B cell (primary cell): ENCODE measurements around the gene EXOSC10. TPM values are rescaled to one million over a fixed set of nuclear protein-coding genes. Genes with fewer than 3 reads are reported as not detected.
"Not testable (repeated sequence)": the region's sequence is repeated elsewhere in the genome, so short reads cannot be mapped to it uniquely, and the experiment has no call there.

Experiments
- ATAC-seq: fragments of 200-7000 bp; cut with Tn5 transposase; one replicate; pipeline ENCODE4 v1.10.0; 2021; ENCODE audit warnings: low read depth, mild to moderate bottlenecking, moderate number of reproducible peaks, moderate library complexity
- CTCF ChIA-PET: fragments of 350-600 bp; sonication (Branson Sonifier 250); formaldehyde crosslinking; loops from one replicate; lab custom pipeline; 2021; ENCODE audit warnings: antibody characterized with exemption, inconsistent platforms; lab: Charles Lee
- POLR2A ChIA-PET: fragments of 350-600 bp; sonication (Branson Sonifier 250); formaldehyde crosslinking; loops from one replicate; lab custom pipeline; 2021; ENCODE audit warnings: antibody characterized with exemption; lab: Charles Lee
- DNase-seq: peaks from one replicate; pipeline ENCODE4 v3.0.0; 2013
- H2AFZ ChIP-seq: 2 replicates; pipeline ENCODE4 v1.6.1; 2012; ENCODE audit warnings: mild to moderate bottlenecking, low read depth, low read length; ENCODE audit not compliant: insufficient read depth, poor library complexity, severe bottlenecking
- H3K27ac ChIP-seq, 2 donors: 1 replicate in 1 of 2; 2 replicates in 1 of 2; pipeline ENCODE4 v1.5.1; 2012 to 2013; ENCODE audit warnings: low read length in 2 of 2, mild to moderate bottlenecking in 2 of 2, moderate library complexity in 1 of 2
- H3K27me3 ChIP-seq, 4 experiments: fragments of 200-600 bp in 1 of 4; sonication (generic) in 1 of 4; replicated peaks in 1 of 4; 1 replicate in 2 of 4; 2 replicates in 2 of 4; pipeline versions ENCODE4 v1.6.1 to v1.7.0; 2013 to 2016; ENCODE audit warnings: low read length in 3 of 4, mild to moderate bottlenecking in 2 of 4, mixed read lengths in 1 of 4, moderate library complexity in 1 of 4; ENCODE audit not compliant: insufficient read depth in 4 of 4, control insufficient read depth in 3 of 4; ENCODE audit errors: control extremely low read depth in 1 of 4
- H3K36me3 ChIP-seq, 2 experiments: replicated peaks in 1 of 2; 1 replicate in 1 of 2; 2 replicates in 1 of 2; pipeline versions ENCODE4 v1.6.1 to v1.7.1; 2013; ENCODE audit warnings: low read length in 1 of 2; ENCODE audit not compliant: insufficient read depth in 2 of 2, control insufficient read depth in 1 of 2; ENCODE audit errors: control extremely low read depth in 1 of 2, extremely low read depth in 1 of 2
- H3K4me1 ChIP-seq, 2 donors: fragments of 200-600 bp in 1 of 2; sonication (generic) in 1 of 2; 1 replicate in 1 of 2; 2 replicates in 1 of 2; pipeline versions ENCODE4 v1.5.1 to v1.6.1; 2013 to 2017; ENCODE audit warnings: low read length in 2 of 2; ENCODE audit not compliant: control insufficient read depth in 2 of 2, insufficient read depth in 2 of 2
- H3K4me2 ChIP-seq: replicated peaks from 2 replicates; pipeline ENCODE3; 2012; ENCODE audit warnings: mild to moderate bottlenecking, low read depth, low read length; ENCODE audit not compliant: poor library complexity, severe bottlenecking
- H3K4me3 ChIP-seq, 5 experiments: fragments of 200-600 bp in 1 of 5; sonication (generic) in 1 of 5; 1 replicate in 3 of 5; 2 replicates in 2 of 5; pipeline versions ENCODE4 v1.5.1 to v1.7.0; 2011 to 2016; ENCODE audit warnings: low read length in 4 of 5, mild to moderate bottlenecking in 4 of 5, low read depth in 2 of 5, control low read depth in 1 of 5, moderate library complexity in 1 of 5; ENCODE audit not compliant: insufficient read depth in 1 of 5; ENCODE audit errors: control extremely low read depth in 1 of 5, extremely low read depth in 1 of 5
- H3K79me2 ChIP-seq: fragments of 200-600 bp; sonication (generic); one replicate; pipeline ENCODE4 v1.6.0; 2016; ENCODE audit warnings: low read length; ENCODE audit not compliant: control insufficient read depth, insufficient read depth
- H3K9ac ChIP-seq: fragments of 200-600 bp; sonication (generic); 2 replicates; pipeline ENCODE4 v1.6.1; 2017; ENCODE audit warnings: mild to moderate bottlenecking, low read length, moderate library complexity
- H3K9me3 ChIP-seq, 3 donors: one replicate each; pipeline versions ENCODE4 v1.6.1 to v1.7.1; 2013; ENCODE audit warnings: low read length in 2 of 3; ENCODE audit not compliant: control insufficient read depth in 2 of 3, insufficient read depth in 1 of 3; ENCODE audit errors: control extremely low read depth in 1 of 3
- H4K20me1 ChIP-seq: 2 replicates; pipeline ENCODE4 v1.6.0; 2012; ENCODE audit warnings: mild to moderate bottlenecking, low read length; ENCODE audit not compliant: insufficient read depth, control insufficient read depth, poor library complexity, severe bottlenecking
- H3K27ac Mint-ChIP-seq: one replicate; pipeline ENCODE4 v1.8.0; 2021; ENCODE audit warnings: mixed read lengths
- H3K27me3 Mint-ChIP-seq: one replicate; pipeline ENCODE4 v1.8.0; 2021; ENCODE audit warnings: mixed read lengths
- H3K4me1 Mint-ChIP-seq: one replicate; pipeline ENCODE4 v1.8.0; 2021; ENCODE audit warnings: mixed read lengths
- H3K4me3 Mint-ChIP-seq: one replicate; pipeline ENCODE4 v1.8.0; 2021; ENCODE audit warnings: mixed read lengths
- H3K9me3 Mint-ChIP-seq: one replicate; pipeline ENCODE4 v1.8.0; 2022; ENCODE audit warnings: mixed read lengths; ENCODE audit not compliant: insufficient read depth
- EZH2 ChIP-seq: IDR thresholded peaks from 2 replicates; pipeline ENCODE4 v1.6.1; 2012; ENCODE audit warnings: borderline replicate concordance, low read depth, mild to moderate bottlenecking, moderate library complexity, low read length; ENCODE audit not compliant: insufficient read depth, poor library complexity, severe bottlenecking
- WGBS: methylation state at CpG from one replicate; pipeline ENCODE4 v1.1.5; 2013; ENCODE audit warnings: missing lambda C conversion rate; ENCODE audit not compliant: insufficient coverage; 5-methylcytosine and 5-hydroxymethylcytosine counted together
- intact Hi-C: fragments of 100-400 bp; cut with micrococcal nuclease; formaldehyde crosslinking; loops from one replicate; pipeline ENCODE4 v1.10.0; 2022
- polyA plus RNA-seq: library from polyadenylated mRNA; depleted of rRNA; stranded (reverse); fragments of >200 nt; gene quantifications from 2 replicates; pipeline ENCODE4 v1.2.3, GENCODE V29; 2012
- total RNA-seq, 2 donors: library from RNA; stranded (reverse); fragments of 120-200 nt in 1 of 2; gene quantifications; 1 replicate in 1 of 2; 2 replicates in 1 of 2; pipeline versions ENCODE4 v1.2.3 to v1.2.4, GENCODE V29; 2013 to 2022
- TF ChIP-seq, protein P1 (sequence below): fragments of 200-600 bp; IDR thresholded peaks from one replicate; pipeline ENCODE4 v1.8.0; 2022; ENCODE audit warnings: antibody characterized with exemption, mild to moderate bottlenecking

EXOSC10 gene
- total and polyA plus RNA-seq, 2 donors (not counting 1 experiment from before 2014, with no cell fraction given) = 83.4 to 119 TPM

DNA sequence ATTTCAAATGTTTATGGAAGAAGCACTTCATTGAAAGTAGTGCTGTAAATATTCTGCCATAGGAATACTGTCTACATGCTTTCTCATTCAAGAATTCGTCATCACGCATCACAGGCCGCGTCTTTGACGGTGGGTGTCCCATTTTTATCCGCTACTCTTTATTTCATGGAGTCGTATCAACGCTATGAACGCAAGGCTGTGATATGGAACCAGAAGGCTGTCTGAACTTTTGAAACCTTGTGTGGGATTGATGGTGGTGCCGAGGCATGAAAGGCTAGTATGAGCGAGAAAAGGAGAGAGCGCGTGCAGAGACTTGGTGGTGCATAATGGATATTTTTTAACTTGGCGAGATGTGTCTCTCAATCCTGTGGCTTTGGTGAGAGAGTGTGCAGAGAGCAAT lies 76.5 kb downstream of the EXOSC10 start:
- CTCF ChIA-PET = interaction anchor here (0.6 kb wide), 1 partner anchor 841 kb away, joined by 3 read pairs; no protein-coding TSS in a partner anchor
- H3K4me3 Mint-ChIP-seq = no peak overlapping the region
- POLR2A ChIA-PET = no interaction called here

DNA sequence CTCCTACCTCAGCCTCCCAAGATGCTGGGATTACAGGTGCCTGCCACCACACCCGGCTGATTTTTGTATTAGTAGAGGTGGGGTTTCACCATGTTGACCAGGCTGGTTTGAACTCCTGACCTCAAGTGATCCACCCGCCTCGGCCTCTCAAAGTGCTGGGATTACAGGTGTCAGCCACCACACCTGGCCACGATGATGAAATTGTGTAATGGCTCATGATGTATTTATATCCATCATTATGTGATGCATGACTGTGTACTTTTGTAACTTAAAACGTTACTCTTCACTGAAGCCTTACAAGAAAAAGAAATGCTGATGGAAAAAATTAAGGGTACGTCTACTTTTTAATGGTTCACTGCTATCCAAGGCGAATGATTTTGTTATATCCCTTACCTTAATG lies 79.7 kb downstream of the EXOSC10 start:
- Histone ChIP-seq H3K4me2 (no peak overlapping the region), H3K9me3 (no peaks in the 10 kb centered on the region), H3K9ac (no peak overlapping the region), H3K79me2 (peaks cover 40% of the 10 kb centered on the region), H2AFZ (no peak overlapping the region), H3K4me1 (peaks cover 0 to under 1% of the 10 kb centered on the region in 2 donors), H3K27me3 (no peaks in the 10 kb centered on the region), H3K4me3 (no peak overlapping the region), H4K20me1 (peaks cover 70% of the 10 kb centered on the region), H3K27ac (no peak overlapping the region), H3K36me3 (peaks cover 24 to 85% of the 10 kb centered on the region in 2 experiments)
- no peak for TF ChIP-seq EZH2
- TF ChIP-seq, protein P1, sequence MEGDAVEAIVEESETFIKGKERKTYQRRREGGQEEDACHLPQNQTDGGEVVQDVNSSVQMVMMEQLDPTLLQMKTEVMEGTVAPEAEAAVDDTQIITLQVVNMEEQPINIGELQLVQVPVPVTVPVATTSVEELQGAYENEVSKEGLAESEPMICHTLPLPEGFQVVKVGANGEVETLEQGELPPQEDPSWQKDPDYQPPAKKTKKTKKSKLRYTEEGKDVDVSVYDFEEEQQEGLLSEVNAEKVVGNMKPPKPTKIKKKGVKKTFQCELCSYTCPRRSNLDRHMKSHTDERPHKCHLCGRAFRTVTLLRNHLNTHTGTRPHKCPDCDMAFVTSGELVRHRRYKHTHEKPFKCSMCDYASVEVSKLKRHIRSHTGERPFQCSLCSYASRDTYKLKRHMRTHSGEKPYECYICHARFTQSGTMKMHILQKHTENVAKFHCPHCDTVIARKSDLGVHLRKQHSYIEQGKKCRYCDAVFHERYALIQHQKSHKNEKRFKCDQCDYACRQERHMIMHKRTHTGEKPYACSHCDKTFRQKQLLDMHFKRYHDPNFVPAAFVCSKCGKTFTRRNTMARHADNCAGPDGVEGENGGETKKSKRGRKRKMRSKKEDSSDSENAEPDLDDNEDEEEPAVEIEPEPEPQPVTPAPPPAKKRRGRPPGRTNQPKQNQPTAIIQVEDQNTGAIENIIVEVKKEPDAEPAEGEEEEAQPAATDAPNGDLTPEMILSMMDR = no peak
- H3K9me3 Mint-ChIP-seq = no peaks in the 10 kb centered on the region
- H3K27me3 Mint-ChIP-seq = no peaks in the 10 kb centered on the region
- ChIA-PET POLR2A (no interaction called here), CTCF (interaction anchor here (1.1 kb wide), 1 partner anchor 18 kb away, joined by 7 read pairs; no protein-coding TSS in a partner anchor)
- intact Hi-C loops = no loop called here
- H3K27ac Mint-ChIP-seq = no peak overlapping the region
- H3K4me1 Mint-ChIP-seq = peaks cover 27% of the 10 kb centered on the region
- H3K4me3 Mint-ChIP-seq = no peak overlapping the region
- no peak for ATAC-seq
- no CpG with 5 or more reads among the region's 7 CpGs for WGBS
- DNase-seq = no peak

More for the DNA sequence above, 76.5 kb downstream of the EXOSC10 start:
- WGBS = 98% methylated on average over 14 of the region's 14 CpGs
- H3K9me3 Mint-ChIP-seq = no peaks in the 10 kb centered on the region
- TF ChIP-seq EZH2 = no peak
- TF ChIP-seq, protein P1 = no peak
- Histone ChIP-seq H3K27me3 (no peaks in the 10 kb centered on the region), H3K4me1 (no peaks in the 10 kb centered on the region), H3K79me2 (peaks cover 13% of the 10 kb centered on the region), H3K36me3 (peaks cover 23 to 74% of the 10 kb centered on the region in 2 experiments), H3K4me2 (no peak overlapping the region), H4K20me1 (peaks cover 41% of the 10 kb centered on the region), H3K27ac (no peak overlapping the region), H3K9ac (no peak overlapping the region), H2AFZ (no peak overlapping the region), H3K4me3 (no peak overlapping the region), H3K9me3 (no peaks in the 10 kb centered on the region)
- ATAC-seq = no peak
- DNase-seq = no peak
- H3K27ac Mint-ChIP-seq = no peak overlapping the region
- intact Hi-C loops = no loop called here
- no peaks in the 10 kb centered on the region for H3K27me3 Mint-ChIP-seq
- peaks cover 20% of the 10 kb centered on the region for H3K4me1 Mint-ChIP-seq

DNA sequence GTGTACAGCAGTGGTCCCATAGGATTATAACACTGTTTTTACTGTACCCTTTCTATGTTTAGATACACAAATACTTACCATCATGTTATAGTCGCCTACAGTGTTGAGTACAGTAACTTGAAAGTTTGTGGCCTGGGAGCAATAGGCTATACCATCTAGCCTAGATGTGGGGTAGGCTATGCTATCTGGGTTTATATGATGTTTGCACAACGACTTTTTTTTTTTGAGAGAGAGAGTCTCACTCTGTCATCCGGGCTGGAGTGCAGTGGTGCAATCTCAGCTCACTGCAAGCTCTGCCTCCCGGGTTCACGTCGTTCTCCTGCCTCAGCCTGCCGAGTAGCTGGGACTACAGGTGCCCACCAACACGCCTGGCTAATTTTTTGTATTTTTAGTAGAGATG lies 80.3 kb downstream of the EXOSC10 start:
- ATAC-seq, intact Hi-C loops, H3K27me3 Mint-ChIP-seq, H3K4me3 Mint-ChIP-seq, H3K9ac ChIP-seq, H3K9me3 ChIP-seq, CTCF ChIA-PET, H3K27ac Mint-ChIP-seq, DNase-seq, H3K4me1 ChIP-seq, H3K27ac ChIP-seq, H3K4me3 ChIP-seq, H3K4me2 ChIP-seq, POLR2A ChIA-PET, H2AFZ ChIP-seq, H3K27me3 ChIP-seq, H3K9me3 Mint-ChIP-seq: not testable (repeated sequence)
- H4K20me1 ChIP-seq = peaks cover 76% of the 10 kb centered on the region
- H3K4me1 Mint-ChIP-seq = peaks cover 28% of the 10 kb centered on the region
- peaks cover 47% of the 10 kb centered on the region for H3K79me2 ChIP-seq
- H3K36me3 ChIP-seq = peaks cover 25 to 85% of the 10 kb centered on the region in 2 experiments
- 95% methylated on average over 6 of the region's 8 CpGs for WGBS
